Subcutaneous abdominal adipose tissue (tissue), 5 donors: ENCODE measurements around the gene KIAA1328.

Experiments
- H3K27ac ChIP-seq: one replicate; pipeline ENCODE4 v1.7.0; 2013; ENCODE audit warnings: low read depth, mild to moderate bottlenecking, inconsistent platforms, low read length, moderate library complexity
- H3K27me3 ChIP-seq, 5 donors: one replicate each; pipeline ENCODE4 v1.7.0; 2013; ENCODE audit warnings: low read length in 5 of 5, inconsistent platforms in 1 of 5; ENCODE audit not compliant: control insufficient read depth in 5 of 5, insufficient read depth in 4 of 5
- H3K36me3 ChIP-seq, 5 donors: one replicate each; pipeline ENCODE4 v1.7.0; 2013; ENCODE audit warnings: low read length in 5 of 5; ENCODE audit not compliant: control insufficient read depth in 5 of 5, insufficient read depth in 5 of 5
- H3K4me1 ChIP-seq, 5 donors: one replicate each; pipeline ENCODE4 v1.7.0; 2013; ENCODE audit warnings: low read length in 5 of 5, mild to moderate bottlenecking in 3 of 5, moderate library complexity in 1 of 5; ENCODE audit not compliant: control insufficient read depth in 5 of 5, insufficient read depth in 5 of 5
- H3K4me3 ChIP-seq, 5 donors: one replicate each; pipeline ENCODE4 v1.7.0; 2013; ENCODE audit warnings: low read length in 5 of 5, low read depth in 1 of 5
- H3K9ac ChIP-seq, 5 donors: one replicate each; pipeline ENCODE4 v1.7.0; 2013; ENCODE audit warnings: low read length in 5 of 5, mild to moderate bottlenecking in 4 of 5, moderate library complexity in 3 of 5
- H3K9me3 ChIP-seq, 5 donors: one replicate each; pipeline ENCODE4 v1.7.0; 2013; ENCODE audit warnings: low read length in 5 of 5; ENCODE audit not compliant: control insufficient read depth in 5 of 5
- donor health status: healthy.
- donor health status: healthy.
- donor health status: healthy.
- donor health status: healthy.
- donor health status: healthy.

KIAA1328 gene

DNA sequence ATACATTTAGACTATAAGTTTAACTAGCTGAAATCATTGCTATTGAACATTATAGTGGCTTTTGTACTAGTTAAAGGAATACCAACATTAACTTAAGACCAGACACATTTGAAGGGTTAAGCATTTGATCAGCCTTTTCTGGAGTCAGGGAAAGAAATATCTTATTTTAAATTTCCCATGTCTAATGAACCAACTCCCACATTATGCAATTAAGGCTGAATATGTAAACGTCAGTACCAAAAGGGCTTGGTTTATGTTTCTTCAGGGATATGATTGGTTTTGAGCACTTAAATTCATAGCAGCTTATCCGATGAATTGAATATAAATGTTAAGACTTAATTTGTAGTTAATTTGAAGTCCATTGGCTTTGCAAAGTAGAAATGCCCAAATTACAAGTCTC, 344.5 kb downstream of the KIAA1328 start:
- no peaks in the 10 kb centered on the region for H3K27me3 ChIP-seq
- H3K36me3 ChIP-seq: peaks cover 0 to 12% (median 6%) of the 10 kb centered on the region in 5 donors
- H3K9ac ChIP-seq: no peak overlapping the region

DNA sequence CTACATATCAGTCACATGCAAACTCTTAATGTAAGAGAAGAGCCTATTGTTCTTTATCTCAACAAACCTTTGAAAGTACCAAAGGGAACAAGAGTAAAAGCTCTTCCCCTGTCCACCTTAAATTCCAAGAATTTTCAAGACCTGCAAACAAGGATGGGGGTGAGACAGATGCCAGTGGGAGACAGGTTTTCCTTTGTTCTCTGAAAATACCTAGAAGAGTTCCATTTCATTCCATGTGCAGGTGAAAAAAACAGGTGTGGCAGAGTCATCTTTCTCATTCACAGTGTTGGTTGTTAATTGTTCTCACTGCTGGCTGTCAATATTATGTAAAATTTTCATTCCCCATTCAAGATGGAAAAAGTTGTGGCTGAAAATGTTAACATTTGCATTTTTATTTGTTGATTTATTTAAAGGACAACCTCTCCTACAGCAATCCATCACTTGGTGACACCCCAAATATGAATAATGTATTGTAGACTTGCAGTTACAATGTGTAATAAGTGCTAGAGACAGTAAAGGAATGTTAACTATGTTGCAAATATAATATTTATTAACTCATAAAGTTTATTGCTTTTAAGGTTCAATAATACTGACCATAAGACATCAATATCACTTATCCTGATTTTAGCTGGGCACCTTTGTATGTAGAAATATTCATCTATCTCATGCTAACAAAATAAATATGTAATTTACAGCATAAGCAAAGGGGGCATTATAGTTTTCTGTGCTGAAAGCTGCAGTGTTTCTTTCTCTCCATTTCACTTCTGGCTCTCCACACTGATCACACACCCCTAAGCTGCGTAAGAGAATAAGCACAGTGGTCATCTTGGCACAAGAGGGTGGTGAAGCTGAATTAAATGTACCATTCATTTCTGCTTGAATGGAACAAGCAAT, 347.0 kb downstream of the KIAA1328 start:
- Histone ChIP-seq H3K4me1 (no peaks in the 10 kb centered on the region), H3K27me3 (no peaks in the 10 kb centered on the region), H3K27ac (no peak overlapping the region), H3K9me3 (no peaks in the 10 kb centered on the region), H3K9ac (no peak overlapping the region), H3K4me3 (no peak overlapping the region), H3K36me3 (peaks cover 0 to 12% (median 6%) of the 10 kb centered on the region in 5 donors)

More for the DNA sequence above, 344.5 kb downstream of the KIAA1328 start:
- Histone ChIP-seq H3K4me3 (no peak overlapping the region), H3K9me3 (no peaks in the 10 kb centered on the region), H3K4me1 (no peaks in the 10 kb centered on the region), H3K27ac (no peak overlapping the region)

DNA sequence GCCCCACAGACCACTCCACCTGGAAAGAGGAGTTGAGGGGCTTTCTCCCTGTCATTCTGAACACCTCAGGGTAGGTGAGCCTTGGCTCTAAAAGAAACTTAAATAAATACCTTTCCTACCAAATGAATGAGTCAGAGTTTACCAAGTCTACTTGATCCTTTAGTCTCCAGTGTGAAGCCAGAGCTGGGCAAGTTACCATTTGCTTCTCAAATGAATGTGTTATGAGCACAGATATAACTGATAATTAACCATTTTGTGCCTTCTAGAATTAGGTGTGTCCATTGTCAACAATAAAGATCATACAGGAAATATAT, 347.7 kb downstream of the KIAA1328 start:
- Histone ChIP-seq H3K4me3 (no peak overlapping the region), H3K36me3 (peaks cover 0 to 12% (median 6%) of the 10 kb centered on the region in 5 donors), H3K4me1 (no peaks in the 10 kb centered on the region), H3K27me3 (no peaks in the 10 kb centered on the region), H3K27ac (no peak overlapping the region), H3K9ac (no peak overlapping the region), H3K9me3 (no peaks in the 10 kb centered on the region)

DNA sequence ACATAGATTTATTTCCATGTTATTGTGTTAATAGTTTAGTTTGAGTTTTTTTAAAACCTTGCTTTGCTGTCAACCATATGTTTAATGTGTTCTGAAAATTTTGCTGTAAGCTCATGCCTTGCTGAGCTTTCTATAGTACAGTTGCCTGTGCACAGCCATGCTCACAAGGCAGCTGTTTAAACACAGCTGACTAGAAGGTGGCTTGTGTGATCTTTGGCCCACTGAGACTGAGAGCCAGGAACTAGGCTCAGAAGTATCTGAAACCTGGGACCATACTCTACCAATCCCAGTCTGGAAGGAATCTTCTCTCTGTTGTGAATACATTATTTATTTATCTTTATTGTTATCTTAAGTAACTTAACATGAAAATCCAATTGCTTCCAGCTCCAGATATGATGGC, 350.5 kb downstream of the KIAA1328 start:
- Histone ChIP-seq H3K4me3 (no peak overlapping the region), H3K27ac (no peak overlapping the region), H3K9me3 (no peaks in the 10 kb centered on the region), H3K9ac (no peak overlapping the region), H3K4me1 (no peaks in the 10 kb centered on the region), H3K36me3 (no peaks in the 10 kb centered on the region), H3K27me3 (no peaks in the 10 kb centered on the region)

DNA sequence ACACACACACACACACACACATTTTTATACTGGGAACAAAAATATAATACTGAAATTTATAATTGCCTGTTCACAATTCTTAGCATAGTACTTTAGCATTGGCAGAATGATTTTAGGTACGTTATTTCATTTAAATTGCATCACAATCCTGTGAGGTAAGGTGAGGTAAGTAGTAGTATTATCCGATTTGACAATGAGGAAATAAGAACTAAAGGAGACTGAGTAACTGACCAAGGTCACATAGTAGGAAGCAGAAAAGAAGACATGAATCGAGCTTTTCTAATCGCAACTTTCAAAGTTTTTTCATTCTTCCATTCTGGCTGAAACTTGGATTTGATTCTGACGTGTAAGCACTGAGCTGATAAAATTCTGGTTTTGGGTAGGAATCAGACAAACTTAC, 351.2 kb downstream of the KIAA1328 start:
- no peak overlapping the region for H3K27ac ChIP-seq
- H3K9ac ChIP-seq: no peak overlapping the region
- H3K36me3 ChIP-seq: no peaks in the 10 kb centered on the region
- no peaks in the 10 kb centered on the region for H3K9me3 ChIP-seq
- H3K4me3 ChIP-seq: no peak overlapping the region
- no peaks in the 10 kb centered on the region for H3K4me1 ChIP-seq
- H3K27me3 ChIP-seq: no peaks in the 10 kb centered on the region

DNA sequence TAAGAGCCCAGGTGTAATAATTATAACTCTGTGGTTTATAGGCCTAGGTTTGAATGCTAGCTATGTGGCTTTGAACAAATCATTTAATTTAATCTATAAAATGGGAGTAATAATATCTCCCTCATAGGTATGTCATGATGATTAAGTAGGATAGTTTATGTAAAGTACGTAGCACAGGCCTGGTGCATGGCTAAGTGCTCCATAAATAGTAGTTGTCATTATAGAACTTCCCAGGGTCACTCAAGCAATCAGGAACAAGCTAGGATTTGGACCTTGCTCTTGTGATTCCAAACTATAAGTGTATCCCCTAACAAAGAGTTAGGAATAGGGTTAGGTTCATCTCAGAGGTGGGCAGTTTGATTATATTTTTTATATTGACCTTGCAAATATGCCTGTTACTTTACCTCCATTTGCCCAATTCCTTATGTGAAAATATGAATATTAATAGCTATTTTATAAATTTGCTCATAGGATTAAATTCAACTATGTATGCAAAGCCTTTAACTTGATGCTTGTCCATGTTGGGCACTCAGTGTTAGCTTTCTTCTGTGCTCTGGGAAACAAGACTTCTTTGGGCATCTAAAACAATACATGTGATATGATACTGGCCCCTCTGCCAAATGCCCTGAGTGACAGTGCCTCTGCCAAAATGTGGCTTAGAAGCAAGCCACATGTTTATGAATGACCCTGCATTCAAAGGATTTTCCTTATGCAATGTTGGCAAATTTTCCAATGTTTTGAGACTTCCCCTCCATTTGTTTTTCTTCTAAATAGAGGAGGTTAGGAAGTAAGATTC, 353.6 kb downstream of the KIAA1328 start:
- H3K27ac ChIP-seq: no peak overlapping the region
- H3K9me3 ChIP-seq: no peaks in the 10 kb centered on the region
- H3K4me1 ChIP-seq: no peaks in the 10 kb centered on the region
- no peaks in the 10 kb centered on the region for H3K27me3 ChIP-seq
- H3K4me3 ChIP-seq: no peak overlapping the region
- no peaks in the 10 kb centered on the region for H3K36me3 ChIP-seq
- no peak overlapping the region for H3K9ac ChIP-seq

DNA sequence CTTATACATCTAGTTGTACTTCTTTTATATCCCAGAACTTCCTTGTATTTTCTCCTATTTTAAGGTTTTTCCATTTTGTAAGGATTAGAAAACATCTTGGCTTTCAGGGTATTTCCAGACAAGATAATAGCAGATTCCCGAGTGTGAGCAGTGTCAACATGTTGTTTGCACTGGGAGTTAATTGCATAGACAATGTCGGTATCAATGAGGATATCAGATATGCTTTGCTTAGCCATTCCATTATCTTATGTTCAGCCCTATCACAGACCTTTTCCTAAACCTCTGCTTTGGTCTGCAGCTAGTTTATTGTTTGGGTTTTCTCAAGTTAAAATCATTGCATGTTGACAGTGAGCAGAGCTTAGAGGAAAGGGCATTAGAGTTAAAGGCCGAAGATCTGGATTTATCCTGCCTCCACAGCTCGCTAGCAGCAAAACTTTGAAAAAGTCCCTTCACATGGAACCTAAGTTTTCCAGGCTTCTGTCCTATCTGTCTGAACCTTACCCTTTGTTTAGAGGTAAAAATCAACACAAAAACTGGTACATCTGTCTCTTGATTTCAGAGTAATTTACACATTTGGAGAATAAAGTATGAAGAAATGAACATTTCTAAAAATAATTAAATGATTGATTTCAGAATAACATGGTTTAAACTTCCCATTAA, 355.4 kb downstream of the KIAA1328 start:
- no peaks in the 10 kb centered on the region for H3K4me1 ChIP-seq
- no peak overlapping the region for H3K27ac ChIP-seq
- H3K9ac ChIP-seq: no peak overlapping the region
- H3K9me3 ChIP-seq: no peaks in the 10 kb centered on the region
- H3K36me3 ChIP-seq: no peaks in the 10 kb centered on the region
- no peak overlapping the region for H3K4me3 ChIP-seq
- no peaks in the 10 kb centered on the region for H3K27me3 ChIP-seq

DNA sequence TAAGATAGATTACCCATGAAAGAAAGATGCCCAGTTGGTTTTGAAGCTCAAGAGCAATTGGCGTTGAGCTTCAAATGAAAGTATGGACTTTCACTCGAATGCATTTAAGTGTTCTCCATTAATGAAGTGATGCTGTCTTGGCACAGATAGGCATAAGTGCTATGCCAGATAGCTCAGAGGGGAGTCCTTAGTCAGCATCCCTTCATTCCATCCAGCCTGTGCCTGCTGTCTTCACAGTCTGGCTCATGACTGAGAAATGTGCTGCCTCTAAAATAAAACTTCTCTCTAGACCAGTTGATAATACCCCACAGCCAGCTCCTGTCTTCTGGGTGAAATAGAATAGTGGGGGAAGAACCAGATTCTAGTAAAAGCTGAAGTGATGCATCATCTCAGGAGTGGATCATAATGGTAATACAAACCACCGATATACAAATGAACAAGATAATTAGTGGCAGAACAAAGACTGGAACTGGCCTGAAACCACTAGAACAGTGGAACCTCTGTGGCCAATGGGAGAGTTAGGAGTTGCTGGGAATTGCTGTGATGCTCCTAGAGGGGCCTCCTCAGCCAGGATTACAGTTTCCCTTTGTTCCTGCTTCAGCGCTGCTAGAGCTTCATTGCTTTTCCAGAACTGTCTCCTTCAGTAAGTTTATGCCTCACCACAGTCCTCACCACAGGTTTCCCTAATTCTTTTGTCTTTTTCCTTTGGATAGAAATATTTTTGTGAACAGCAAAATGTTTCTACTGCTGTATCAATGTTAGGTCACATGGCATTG, 359.3 kb downstream of the KIAA1328 start:
- Histone ChIP-seq H3K9ac (no peak overlapping the region), H3K9me3 (no peaks in the 10 kb centered on the region), H3K36me3 (no peaks in the 10 kb centered on the region), H3K27me3 (no peaks in the 10 kb centered on the region), H3K27ac (no peak overlapping the region), H3K4me3 (no peak overlapping the region), H3K4me1 (no peaks in the 10 kb centered on the region)

DNA sequence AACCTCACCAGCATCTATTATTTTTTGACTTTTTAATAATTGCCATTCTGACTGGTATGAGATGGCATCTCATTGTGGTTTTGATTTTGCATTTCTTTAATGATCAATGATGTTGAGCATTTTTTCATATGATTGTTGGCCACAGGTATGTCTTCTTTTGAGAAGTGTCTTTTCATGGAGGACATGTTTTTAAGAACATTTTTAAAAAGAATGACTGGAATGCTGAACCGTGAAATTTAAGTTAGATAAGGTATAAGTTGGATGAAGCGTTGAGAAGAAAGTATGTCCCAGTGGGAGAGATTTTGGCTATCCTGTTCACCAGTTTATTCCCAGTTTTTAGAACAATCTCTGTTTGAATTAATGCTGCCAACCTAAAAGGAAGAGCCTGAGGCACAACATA, 370.8 kb downstream of the KIAA1328 start:
- Histone ChIP-seq H3K4me3 (no peak overlapping the region), H3K36me3 (no peaks in the 10 kb centered on the region), H3K27me3 (no peaks in the 10 kb centered on the region), H3K9me3 (peaks cover 0 to 7% (median 2%) of the 10 kb centered on the region in 5 donors), H3K27ac (no peak overlapping the region), H3K4me1 (no peaks in the 10 kb centered on the region), H3K9ac (no peak overlapping the region)
